ENCODE results near the gene HES5.

Gene HES5

DNA sequence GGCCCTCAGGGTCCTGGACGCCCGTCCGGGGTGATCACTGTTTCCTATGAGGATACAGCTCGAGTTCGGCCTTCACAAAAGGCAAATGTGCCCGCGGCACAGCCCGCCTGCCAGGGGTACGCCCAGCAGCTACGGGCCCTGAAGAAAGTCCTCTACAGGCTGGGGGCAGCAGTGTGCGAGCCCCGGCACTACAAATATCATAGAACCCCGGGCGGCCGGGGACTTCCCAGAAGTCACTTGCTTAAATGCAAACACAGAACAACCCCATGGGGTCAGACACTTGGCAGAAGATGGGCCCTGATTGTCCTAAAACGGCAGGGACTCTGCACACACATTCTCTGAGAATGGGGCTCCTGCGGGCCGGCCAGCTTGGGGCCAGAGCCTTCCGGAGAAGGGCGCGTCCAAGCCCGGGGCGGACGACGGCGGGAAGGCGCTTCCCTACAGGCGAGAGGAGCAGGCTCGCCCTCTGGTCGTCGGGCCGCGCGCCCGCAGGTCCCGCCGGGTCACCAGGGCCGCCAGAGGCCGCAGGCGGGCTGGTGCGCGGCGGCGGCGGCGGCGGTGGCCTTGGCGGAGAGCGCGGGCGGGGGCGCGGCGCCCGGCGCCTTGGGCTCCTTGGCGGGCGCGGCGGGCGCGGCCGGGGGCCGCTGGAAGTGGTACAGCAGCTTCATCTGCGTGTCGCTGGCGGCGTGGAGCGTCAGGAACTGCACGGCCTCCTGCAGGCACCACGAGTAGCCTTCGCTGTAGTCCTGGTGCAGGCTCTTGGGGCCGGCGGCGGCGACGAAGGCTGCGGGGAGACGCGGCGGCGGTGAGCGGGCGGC, 888 bp downstream of the HES5 start:
- DNase-seq: peak; percentile 38

DNA sequence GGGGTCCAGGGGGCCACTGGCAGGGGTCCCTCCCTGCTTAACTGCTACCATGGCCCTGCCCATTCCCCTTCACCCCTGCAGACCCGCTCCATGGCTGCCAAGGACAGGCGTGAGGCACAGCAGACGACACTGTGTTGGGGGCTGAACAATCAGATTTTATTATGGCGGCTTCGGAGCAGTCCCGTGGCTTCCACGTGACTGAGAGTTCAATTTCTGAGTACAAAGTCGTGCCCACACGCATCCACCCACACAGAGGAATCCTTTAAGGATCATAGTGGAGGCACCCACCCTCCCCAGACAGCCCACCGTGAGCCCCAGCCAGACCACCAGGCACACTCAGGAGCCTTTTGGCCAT, 1.5 kb downstream of the HES5 start:
- no peak for DNase-seq

DNA sequence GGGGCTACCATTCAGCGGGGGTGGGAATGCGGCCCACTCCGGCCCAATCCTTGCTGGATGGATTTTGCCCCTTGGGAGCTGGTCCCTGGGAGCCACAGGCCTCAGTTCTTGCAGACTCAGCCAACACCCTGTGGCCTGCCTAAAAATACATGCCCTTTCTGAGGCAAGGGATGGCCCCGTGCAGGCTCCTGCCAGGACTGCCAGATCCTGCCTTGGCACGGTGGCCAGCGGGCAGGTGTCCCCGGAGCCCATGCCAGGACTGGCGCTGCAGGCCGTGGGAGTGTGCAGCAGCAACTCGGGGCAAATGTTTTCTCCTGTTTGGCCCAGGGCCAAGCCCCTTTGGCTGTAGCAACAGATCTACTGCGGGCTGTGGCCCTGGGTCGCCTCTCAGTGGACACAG, 2.0 kb downstream of the HES5 start:
- peak; percentile 33 for DNase-seq

DNA sequence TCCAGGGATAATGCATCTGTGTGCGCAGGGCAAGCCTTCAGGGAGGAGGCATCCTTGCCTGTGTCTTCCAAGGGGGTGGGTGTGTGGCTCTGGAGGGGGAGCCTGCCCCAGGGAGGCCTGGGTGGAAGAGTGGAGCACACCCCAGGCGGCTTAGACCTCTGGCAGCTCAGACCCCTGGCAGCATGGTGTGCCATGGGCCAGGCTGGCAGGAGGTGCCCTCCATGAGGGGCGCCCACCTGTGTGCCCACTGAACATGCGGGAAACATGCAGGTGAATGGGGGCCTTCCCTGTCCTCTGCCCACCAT, 2.6 kb downstream of the HES5 start:
- no peak for DNase-seq

DNA sequence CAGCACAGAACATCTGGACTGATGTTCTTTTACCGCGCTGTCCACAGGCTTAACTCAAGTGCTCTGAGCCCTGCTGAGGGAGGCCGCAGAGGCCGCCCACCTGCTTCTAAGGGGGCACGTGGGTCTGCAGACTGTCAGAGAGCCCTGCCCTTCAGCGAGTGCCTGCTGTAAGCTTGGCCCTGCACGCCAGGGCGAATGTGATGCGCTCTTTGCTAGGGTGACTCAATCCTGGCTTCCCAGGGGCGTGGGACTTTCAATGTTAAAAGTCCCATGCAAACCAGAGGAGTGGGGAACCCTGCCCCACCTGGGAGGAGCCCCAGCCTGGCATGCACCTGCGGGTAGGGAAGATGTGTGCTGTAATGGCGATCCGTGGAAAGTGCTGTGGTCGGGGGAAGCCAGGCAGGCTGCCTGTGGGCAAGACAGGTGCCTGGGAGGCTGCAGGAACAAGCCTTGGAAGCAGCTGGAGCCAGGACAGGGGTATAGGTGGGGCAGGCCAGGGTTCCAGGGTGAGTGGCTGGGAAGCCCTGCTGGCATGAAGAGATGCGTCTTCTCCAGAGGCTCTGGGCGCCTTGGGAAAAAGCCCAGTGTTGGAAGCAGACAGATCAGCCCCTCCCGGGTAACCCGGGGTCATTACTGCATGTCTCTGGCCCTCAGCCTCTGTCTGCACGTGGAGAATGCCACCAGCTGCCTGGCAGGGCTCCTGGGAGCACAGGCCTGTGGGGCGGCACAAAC, 3.1 kb downstream of the HES5 start:
- DNase-seq: no peak

DNA sequence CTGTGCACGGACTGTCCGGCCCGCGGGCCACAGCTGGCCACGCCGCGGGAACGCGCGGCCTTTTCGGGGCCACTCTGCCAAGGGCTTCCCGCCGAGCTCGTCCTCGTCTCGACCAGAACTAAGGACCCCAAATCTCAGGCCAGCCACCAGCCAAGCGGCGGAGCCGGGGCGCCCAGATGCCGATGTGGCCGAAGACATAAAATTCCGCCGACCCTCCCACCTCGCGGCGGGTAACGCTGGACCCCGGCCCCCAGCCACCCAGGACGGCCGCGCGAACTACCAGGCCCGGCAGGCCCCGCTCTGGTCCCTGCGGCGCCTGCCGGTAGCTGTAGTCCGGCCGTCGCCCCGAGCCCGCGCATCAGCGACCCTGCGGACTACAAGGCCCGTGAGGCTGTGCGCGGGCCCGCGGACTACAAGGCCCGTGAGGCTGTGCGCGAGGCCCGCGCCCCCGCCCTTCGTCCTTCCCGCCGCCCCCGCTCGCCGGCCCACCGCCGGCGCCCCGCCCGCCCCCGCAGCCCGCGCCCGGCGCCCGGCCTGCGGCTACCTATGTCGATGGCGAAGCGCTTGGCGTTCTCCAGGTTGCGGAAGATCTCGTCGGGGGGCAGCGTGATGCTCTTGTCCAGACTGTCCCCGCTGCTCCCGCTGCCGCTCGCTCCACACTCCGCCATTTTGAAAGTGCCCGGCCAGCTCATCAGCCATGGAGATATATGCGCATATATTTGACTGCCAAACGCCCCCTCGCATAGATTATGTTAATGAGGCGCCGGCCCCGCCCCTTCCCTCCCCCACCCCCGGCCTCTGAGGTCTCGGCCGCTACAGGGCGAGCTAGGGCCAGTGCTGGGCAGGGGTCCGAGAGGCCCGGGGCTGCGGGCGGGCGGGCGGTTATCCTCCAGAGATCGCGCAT, 3.9 kb downstream of the HES5 start, which contains the start of gene PANK4:
TSS of gene PANK4 (minus strand) at position 677 of the 904 bp plus-strand sequence. CDS start at position 668, 9 bp downstream.
- peak; percentile 92 for DNase-seq

DNA sequence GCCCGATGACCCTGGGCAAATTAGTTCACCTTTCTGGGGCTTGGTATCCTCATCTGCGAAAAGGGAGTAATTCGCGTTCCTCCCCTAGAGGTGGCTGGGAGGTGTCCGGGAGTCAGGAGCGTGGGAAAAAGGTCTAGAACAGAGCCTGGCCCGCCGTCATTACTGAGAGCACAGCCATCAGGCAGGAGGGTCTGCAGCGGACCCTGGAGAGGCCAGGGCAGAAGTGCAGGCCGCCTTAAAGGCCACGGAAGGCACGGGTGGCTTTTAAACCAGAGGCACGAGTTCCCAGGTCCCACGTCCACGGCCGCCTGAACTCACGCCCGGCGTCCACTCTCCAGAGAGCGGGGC, 4.5 kb downstream of the HES5 start:
- DNase-seq: no peak

DNA sequence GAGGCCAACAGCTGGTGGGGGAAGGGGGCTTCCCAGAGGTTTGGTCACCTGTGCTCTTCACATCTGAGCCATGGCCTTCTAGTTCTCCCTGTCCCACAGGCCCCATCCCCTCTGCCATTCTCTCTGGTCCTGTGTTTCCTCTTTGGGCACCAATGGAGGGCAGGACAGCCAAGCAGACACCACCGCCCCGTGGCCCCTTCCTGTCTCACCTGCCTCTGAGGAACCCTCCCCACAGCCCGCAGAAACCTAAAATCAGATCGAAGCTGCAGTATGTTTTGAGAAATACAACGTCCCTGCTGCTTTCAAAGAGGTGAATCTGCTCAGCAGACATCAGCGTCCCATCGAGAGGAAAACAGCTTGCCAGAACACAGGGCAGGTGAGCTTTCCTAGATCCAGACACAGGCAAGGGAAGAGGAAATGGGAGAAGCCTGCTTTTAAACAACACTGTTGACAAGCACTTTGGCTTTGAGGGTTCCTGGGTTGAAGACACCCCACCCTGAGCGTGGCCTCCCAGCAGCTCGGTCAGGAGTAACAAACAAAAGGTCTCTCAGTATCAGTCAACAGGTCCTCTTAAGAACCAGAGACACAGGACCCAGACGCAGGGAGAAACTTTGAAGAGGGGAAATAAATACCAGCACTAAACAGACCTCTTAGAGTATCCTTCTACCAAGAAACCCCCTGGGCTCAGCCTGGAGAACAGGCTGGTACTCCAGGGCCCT, 6.0 kb downstream of the HES5 start:
- DNase-seq: no peak

DNA sequence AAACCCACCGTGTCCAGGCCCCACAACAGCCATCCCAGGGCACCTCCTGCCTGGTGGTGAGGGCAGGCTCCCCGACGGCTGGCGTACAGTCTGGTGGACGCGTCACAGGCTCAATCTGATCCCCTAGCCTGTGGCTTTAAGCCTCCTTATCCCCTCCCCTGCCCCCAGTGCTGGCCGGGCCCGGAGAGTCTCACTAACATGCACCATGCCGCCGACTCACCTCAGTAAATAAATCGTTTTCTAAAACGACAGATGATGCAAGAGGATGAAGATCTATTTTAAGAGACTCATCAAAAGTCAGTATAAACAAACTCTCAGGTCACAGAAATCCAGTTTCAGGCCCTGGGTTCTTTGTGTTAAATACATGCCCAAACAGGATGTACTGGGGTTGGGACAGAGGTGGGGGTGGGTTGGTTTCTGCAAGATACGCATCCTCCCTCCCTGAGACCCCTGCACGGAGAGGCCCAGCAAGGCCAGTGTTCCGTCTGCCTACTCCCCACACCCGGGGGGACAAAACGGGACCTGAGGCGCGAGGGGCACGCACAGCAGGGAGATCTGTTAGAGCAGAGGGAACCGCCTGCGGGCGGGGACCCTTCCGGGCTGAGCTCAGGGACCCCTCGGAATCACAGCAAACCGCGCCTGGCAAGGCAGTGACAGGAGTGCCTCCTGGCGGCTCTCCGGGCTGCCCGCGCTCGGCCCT, 6.7 kb downstream of the HES5 start:
- no peak for DNase-seq

DNA sequence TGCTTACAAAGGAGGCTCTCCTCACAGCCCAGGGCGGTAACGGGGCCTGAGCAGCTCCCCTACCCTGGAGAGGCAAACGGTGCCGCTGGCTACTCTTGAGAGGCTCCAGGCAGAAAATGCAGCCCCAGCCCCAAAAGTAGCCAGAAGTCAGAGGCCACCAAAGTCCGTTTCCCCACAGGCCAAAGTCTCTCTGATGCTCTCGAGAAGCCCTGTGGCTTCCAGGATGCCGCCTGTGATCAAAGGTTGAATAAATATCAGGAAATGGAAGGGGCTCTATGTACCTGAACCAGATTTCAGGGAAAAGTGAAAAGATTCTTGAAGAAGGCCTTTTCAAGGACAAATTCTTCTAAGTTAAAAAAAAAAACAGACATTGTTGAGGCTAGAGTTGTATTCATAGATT, 7.8 kb downstream of the HES5 start:
- no peak for DNase-seq

DNA sequence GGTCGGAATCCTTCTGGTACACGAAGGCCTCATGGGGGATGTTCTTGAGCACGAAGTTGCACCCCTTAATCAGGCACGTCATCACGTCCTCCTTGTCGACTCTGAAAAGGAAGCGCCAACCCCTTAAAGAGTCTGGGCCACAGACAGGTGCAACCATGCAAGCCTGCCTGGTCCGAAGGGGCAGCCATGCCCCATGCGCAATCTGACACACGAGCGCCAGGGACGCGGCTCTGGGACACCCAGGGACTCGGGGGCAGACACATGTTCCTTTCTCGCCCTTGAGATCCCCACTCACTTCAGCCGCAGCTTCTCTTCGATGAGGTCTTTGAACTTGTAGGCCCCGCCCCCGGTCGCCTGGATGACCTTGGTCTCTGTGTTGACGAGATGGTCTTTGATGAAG, 9.3 kb downstream of the HES5 start:
- DNase-seq: no peak

DNA sequence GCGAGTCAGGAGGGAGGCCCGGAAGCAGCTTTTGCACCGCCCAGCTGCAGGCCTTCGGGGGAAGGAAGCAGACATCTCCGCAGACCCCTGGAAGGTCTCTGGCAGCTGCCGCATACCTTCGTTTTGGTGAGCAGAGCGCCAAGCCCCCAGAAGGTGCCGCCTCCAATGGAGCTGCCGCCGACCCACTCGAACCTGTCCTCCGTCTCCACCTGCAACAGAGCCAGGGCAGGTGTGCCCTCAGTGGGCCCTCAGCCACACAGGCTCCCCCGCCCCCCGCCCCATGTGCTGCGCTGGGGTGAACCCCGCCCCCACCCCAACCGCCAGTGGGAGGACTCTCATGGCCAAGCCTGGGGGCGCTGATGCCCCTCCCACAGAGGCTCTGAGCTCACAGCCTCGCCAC, 9.9 kb downstream of the HES5 start:
- no peak for DNase-seq

DNA sequence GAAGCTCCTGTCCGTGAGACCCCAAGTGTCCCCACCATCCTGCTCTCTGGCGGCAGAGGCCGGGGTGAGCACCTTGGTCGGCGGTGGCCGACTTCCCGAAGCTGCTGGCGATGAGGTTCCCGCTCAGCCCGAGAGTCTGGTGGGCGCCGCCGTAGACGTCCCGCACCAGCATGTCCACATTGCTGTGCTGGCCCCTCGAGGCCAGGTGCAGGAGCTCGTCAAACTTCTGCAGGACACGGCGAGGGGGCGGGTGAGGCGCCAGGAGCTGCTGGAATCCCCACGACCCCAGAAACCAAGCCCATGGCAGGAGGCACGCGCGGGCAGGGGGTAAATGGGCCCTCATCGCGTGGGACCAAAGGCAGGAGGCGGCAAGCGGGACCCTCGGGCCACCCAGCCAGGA, 10.3 kb downstream of the HES5 start:
- DNase-seq: no peak

DNA sequence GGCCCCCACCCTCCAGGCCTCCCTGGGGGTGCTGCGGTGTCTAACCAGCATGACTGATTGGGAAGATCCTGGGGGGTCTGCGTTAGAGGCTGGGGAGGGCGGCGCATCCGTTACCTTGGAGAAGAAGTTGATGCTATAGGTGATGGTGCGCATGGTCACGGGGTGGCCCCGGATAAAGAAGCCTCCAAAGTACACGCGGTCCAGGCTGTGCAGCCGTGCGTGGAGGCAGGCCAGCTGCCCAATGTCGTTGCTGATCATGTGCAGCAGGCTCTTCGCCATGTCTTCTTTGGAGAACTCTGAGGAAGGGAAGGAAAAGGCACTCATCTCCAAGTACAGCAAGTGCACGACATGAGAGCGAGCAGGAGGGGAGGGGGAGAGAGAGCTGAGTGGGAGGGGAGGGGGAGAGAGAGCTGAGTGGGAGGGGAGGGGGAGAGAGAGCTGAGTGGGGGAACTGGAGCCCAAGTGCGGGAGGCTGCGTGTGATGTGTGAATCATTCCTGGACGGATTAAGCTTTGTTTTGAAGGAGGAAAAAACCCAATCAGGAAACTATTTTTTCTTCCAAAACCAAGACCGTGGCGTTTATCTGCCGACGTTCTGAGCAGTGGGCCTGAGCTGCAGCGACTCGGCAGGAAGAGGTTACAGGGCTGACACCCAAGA, 10.9 kb downstream of the HES5 start:
- DNase-seq: no peak

DNA sequence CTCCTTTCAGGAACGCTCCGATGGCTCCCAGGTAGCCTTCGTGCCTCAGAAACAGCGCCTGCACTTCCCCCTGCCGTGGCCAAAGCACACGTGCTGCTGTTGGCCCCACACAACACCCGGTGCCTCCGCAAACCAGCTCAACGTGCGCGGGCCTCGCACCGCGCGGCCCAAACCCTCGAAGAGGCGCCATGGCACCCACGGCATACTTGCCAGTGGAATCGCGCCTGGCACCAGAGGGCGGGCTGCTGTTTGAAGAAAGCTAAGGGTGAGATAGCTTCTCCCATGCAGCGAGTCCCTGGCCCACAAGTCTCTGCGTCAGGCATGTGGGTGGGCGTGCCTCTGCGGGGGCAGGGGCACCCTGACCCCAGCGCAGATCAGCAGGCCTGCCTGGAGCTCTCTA, 11.5 kb downstream of the HES5 start:
- no peak for DNase-seq

DNA sequence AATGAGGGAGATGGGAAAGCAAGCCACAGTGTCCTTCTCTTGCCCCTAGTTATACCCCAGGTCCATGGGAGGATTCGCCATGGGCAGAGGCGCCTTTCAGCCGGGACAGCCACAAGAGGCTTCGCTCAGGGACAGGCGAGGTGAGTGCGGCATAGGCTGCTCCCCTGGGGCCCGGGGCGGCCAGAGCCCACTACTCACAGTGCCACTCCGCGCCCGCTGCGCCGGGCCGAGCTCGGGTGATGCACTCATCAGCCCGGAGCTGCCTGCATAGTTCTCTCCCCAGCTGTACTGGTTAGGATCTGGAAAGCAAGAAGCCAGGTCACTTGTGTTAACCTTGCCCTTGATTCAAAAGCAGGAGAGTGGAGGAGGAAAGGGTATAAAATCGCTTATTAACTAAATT, 12.1 kb downstream of the HES5 start:
- no peak for DNase-seq

DNA sequence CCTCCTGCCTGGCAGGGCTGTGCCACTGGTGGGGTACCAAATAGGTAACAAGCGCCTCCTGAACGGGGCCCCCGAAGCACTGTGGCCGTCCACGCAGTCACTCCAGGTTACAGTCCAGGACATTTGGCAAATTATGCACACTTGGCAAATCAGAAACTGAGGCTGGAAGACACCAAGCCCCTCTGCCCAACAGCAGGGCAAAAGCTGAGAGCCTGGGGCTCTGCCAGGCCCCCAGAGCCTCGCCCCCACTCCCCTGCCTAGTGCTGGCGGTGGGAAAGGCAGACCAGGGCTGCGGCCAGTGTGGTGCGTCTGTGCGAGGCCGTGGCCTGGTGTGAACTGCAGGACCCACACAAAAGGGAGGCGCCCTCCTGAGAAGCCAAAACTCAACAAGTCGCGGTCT, 13.1 kb downstream of the HES5 start:
- no peak for DNase-seq

DNA sequence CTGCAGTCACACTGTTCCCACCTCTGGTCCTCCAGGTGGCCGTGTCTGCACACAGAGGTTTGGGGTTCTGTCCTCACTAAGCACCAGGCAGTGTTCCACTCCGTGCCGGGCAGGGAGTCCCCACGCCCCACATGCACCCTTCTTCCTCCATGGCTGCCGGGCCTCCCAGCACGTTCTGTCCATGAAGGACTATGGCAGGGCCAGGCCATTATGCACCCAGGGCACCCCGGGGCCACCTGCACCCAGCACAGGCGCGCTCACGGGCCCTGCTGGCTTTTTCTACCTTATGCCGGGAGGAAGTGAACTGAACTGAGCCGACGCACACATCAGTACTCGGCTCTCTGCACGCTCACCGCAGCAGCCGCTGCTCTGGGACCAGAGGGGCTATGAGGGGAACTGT, 13.9 kb downstream of the HES5 start:
- DNase-seq: no peak

DNA sequence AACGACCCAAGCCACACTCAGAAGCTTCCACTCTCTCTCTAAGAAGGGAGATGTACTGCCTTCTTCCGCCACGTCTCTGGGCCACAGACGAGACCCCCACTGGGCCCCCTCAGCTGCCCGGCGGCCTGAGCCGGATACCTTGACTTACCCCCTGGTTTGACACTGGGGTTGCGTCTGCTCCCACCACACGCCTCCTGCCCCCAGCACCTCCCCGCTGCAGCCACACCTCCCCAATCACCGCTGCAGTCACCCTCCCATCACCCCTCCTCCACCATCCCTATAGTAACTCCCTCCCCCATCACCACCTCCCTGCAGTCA, 14.3 kb downstream of the HES5 start:
- no peak for DNase-seq

DNA sequence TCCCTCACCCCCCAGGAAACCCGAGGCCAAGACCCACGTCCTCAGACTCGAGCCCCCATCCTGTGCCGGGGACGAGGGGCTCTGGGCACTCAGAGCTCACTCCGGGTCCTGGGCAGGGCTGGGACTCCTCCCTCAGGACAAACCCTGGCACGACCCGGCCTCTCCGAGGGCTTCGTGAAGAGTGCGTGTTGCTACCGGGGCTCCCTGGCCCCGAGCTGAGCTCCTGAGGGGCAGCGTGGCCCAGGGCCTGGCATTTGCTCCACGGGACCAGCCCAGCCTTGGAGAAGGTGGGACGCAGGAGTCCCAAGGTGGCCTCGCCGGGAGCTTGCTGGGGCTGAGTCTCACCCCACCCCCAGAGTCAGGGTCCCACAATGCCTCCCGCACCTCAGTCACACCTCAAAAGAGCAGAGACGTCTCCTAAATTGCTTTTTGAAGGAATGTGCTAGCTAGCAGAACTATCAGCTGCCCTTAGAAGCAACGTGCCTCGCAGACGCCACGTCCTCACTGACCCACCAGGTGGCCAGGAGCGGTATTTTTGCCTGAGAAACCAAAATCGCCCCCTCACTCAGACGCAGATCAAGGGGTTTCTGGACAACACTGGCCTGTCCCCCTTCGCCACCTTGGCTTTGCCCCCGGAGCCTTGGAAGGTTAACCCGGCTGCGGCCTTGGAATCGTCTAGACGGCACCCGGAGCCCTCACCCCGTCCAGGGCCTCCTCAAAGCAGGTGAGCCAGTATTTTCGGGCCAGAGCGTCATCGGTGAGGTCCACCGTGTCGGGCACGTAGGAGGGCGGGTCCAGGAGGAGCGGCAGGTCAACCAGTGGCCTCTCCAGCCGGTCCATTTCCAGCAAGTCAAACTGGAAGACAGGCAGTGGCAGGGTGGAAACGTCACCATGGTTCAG, 14.9 kb downstream of the HES5 start:
- no peak for DNase-seq

Data from DMS153 (cell line).